HG03025 (cell line): ENCODE results near the gene TOX2.

Experiments
- ATAC-seq: cut with Tn5 transposase; IDR thresholded peaks from one replicate; pipeline ENCODE4 v1.9.1; 2021; ENCODE audit warnings: mild to moderate bottlenecking, moderate library complexity; ENCODE audit not compliant: unreplicated experiment, low FRiP score

The TOX2 gene

DNA sequence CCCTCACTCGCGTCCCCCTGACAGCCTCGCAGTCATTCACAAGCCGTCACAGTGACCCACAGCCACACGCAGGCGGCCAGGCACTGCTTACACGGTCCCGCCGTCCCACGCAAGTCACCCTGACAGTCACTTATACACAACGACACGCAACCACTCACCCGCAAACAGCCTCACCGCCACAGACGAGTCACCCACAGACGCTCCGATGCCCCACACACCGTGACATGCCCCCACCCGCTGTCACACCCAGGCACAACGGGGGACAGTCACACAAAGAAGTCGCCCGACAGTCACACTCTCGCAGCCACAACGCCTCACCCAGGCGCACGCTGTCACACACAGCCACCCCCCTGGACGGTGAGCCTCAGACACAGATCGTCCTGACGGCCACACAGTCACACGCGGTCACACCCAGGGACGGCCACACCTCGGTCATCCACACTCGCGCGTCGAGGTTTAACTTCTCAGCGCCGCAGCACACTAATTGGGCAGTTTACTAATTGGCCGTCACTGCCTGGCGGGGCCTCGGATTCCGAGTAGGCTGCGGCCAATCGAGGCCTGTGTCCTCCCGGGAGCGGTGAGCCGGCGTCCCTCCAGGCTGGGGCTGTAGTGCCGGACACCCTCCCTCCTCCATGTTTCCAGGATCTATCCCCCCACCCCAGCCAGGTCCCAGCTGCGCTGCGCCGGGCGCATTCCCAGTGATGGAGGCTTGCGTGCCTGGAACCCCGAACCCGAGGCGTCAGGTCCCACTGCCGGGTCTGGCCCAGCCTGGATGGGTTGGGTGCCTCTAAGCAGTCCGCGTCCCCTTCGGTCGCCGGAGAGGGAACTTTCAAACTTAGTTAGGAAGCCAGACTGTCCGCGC, 790 bp downstream of the TOX2 start:
- ATAC-seq: no peak

DNA sequence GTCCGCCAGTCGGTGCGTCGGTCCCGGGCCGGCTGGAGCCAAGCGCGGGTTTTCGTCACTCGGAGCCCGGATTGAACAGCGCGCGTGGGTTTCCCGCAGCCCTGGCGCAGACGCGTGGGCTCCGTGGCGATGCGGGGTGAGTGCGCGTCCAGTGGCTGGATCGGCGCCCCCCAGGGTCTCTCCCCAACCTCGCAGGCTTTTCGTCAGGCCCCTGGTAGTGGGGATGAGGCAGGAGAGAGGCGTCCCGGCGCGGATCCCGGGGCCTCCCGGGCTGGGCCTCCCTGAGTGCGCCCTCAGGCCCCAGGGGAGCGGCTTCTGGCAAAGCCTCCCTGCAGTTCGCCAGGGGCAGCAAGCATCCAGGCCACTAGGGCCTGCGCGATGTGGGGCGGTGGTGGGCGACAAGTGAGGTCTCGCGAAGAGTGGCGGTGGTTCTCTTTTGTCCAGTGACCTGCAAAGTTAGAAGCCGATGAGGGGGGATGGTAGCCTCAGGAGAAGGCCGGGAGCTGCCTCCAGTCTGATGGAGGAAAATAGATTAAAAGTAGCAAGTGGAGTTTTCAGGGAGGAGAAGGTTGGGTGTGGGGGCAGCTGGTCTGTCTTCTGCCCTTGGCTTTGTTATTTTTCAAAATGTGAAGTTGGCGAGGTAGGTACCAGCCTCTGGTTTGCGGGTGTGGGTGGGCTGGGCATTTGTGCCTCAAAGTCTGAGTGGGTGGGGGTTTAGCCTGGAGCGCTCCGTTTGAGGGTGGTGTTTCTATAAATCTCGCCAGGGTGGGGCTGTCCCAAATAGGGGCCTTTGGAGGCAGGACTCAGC, 1.6 kb downstream of the TOX2 start:
- no peak for ATAC-seq

DNA sequence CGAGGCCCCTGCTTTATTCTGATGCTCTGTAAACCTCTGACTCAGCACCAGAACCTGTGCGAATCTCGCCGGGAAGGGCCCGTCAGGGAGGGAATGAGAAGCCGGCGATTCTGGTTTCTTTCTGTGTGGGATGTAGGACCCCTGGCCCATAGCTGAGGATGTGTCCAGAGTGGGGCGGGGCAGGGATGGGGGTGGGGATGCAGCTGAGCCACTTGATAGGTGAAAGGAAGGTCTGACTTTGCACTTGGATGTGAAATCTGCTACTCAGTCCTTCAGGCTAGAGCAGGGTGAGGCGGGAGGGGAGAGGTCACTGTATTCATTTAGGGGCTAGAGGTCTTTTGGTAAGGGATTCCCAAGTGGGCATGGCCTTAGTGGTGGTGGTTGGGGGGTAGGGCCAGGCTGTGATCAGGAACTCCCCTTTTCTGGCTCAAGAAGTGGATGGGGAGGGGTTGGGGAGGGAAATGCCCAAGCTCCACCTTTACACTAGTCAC, 2.3 kb downstream of the TOX2 start:
- no peak for ATAC-seq

DNA sequence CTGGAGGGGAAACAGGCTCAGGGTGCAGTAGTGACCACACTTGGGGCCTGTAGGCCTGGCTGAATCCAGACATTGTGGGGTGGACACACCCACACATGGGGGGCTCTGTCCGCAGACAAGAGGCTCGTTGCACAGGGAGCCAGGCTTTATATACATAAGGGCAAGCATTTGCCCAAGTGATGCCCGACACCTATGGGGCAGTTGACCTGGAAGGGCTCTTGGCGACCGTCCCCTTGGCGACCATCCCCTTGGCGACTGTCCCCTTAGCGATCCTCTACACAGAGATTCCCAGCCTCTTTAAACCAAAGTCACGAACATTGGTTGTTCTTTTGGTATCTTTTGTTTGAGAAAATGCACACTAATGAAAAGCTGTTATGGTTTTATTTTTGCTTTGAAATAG, 2.7 kb downstream of the TOX2 start:
- no peak for ATAC-seq

DNA sequence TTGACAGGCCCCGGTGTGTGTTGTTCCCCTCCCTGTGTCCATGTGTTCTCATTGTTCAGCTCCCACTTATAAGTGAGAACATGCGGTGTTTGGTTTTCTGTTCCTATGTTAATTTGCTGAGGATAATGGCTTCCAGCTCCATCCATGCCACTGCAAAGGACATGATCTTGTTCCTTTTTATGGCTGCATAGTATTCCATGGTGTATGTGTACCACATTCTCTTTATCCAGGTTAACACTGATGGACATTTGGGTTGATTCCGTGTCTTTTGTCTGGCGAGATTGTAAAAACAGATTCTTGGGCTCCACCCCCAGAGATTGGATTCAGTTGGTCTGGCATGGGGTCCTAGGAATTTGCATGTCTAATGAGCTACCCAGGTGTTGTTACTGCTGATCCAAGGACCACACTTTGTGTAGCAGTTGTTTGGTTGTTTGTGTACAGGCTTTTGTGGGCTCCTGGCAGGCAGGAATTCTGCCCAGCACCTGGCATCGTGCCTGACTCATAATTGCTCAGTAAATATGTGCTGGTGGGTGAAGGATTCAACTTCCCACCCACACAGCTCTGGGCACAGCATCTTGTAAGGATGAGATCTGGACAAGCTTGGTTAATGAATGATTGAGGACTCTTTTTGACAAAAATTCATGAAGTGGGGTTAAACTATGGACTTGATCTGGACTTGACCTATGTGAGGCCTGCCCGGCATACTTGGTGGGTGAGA, 5.2 kb downstream of the TOX2 start:
- ATAC-seq: no peak

DNA sequence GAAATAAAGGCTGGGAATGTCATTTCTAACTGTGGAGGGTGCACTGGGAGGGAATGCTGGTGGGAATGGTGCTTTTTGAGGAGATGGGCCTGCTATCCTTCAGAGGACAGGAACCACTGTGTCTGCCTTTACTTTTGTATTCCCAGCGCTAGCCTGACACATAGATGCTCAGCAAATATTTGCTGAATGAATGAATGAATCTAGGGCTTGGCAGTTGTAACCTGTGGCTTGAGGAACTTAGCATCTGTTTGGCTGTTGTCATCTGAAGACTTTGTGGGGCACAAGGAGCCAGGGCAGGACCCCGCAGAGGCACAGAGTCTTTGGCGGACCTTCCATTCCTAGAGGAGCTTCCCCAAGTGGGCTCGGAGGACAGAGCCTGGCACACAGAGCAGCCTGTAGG, 6.1 kb downstream of the TOX2 start:
- no peak for ATAC-seq

DNA sequence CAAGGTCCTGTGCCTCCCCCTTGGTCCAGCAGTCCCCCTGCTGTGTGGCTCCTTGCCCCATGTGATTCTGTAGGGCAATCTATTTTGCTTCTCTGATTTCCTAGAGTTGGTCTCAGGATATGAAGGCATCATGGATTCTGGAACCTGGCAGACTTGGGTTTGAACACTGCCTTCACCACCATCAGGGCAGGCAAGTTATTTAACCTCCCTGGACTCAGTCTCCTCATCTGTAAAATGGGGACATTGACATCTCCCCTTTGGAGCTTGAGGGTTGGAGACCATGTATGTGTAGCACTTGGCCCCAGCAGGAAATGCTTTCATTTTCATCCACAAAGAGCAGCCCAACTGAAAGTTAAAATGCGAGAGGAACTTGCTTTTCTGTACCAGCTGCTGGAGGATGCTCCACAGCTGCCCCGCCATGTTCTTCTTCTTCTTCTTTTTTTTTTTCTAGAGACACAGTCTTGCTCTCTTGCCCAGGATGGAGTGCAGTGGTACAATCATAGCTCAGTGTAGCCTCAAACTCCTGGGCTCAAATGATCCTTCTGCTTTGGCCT, 6.7 kb downstream of the TOX2 start:
- ATAC-seq: no peak

DNA sequence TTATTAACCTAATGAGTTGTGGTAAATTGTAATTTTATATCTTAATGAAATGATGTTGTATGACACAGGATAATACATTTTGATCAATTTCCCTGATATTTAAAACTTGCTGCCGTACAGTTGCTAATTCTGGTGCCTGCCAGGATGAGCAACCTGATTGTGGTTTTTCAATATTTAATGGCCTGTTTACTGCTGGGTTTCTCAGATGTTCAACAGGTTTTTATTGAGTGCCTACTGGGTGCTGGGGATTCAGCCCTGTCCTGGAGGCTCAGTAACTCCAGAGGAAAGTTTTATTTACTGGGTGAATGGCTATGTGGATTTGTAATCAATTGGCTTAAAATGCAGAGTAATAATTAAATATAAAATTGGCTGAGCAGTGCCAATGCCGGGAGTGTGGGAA, 8.0 kb downstream of the TOX2 start:
- no peak for ATAC-seq

DNA sequence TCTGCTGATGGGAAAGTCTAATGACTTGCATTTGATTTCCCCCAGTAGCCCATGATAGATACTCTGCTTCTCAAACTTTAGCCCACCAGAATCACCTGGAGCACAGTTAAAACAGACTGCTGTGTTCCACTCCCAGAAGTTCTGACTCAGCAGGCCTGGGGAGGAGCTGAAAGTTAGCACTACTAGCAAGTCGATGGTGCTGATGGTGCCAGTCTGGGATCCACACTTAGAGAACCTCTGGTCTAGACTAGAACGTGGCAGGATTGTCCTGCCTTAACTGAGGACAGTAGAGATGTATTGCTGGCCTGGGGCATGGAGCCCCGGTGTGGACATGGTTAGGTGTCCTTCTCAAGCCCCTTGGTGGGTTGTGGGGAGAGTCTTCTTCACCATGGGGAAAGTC, 8.7 kb downstream of the TOX2 start:
- no peak for ATAC-seq

DNA sequence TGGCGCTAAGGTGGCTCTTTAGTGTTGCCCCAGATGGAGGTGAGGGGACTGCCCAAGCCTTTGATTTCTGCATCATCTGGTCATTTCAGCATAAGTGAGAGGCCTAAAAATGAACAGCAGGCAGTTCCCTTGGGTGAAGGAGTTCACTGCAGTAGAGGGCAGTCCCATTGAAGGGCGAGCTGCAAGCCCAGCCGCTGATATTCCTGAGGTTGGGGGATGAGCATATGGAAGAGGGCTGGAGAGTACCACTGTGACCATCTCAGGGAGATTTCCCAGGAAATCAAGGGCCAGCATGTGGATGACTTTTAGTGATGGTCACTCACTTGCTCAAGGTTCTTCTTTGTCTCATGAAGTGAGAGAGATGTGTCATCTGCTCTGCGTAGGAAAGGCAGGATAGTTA, 9.3 kb downstream of the TOX2 start:
- no peak for ATAC-seq

DNA sequence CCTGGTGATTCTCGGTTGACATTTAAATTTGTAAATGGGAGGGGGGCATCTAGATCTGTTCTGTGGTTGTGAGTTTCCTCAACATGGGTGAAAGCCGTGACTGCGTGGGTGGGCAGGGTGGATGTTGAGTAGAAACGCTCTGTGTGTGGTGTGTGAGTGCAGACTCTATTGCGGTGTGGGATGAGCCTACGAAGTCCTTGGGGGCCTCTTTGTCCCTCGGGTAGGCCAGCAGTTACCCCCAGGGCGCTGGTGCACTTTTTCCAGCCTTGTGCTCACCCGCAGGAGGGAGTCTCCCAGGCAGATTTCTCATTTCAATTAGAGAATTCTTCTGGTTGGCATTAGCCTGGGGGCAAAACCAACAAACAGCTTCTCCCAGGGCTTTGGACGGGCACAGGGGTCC, 10.6 kb downstream of the TOX2 start:
- no peak for ATAC-seq

DNA sequence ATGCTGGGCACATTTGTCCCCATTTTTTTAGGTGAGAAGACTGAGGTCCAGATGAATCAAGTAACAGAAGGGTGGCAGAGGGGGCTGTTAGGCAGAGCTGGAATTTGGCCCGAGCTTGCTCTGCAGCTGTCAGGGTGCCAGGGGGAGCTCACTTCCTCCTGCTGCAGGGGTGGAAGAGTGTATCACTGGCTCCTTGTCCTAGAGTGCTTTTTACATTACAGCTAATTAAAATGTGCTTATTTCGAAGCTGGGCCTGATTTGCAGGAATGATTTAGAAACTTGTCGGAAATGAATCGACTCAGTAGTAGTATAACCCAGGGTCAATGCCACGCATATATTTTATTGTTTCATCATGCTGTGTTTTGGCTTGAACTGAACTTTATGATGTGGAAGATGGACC, 11.1 kb downstream of the TOX2 start:
- no peak for ATAC-seq

DNA sequence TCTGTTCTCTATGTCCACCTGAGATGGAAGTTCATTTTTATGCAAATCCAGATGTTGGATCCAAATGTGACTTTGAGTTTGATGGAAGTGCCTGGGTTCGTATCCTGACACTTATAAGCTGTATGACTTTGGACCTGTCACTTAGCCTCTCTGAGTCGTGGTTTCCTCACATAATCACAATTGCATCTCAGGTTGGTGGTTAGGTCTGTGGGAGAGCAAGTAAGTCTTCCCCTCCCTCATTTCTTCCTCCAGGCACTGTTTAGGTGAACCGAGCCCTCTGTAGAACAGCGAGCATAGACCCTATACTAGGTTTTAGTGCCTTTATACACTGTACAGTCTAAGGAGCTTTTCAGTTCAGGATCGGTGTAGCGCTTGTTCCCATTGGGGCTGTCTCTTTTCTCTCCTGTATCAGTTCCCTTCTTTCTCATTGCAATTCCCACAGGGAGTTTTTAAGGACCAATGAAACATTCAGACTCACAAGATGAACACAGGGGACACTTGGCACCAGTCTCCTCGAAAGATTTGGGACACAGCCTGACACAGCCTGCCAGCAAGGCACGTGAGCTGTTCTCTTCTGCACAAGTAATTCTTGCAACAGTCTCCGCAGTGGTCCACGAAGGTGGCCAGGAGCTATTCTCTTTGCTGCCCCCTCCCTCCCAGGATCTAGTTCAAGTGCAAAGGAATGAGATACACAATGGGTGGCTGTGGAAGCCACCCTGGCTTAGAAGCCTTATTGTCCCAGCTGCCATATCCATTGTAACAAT, 11.8 kb downstream of the TOX2 start:
- no peak for ATAC-seq

DNA sequence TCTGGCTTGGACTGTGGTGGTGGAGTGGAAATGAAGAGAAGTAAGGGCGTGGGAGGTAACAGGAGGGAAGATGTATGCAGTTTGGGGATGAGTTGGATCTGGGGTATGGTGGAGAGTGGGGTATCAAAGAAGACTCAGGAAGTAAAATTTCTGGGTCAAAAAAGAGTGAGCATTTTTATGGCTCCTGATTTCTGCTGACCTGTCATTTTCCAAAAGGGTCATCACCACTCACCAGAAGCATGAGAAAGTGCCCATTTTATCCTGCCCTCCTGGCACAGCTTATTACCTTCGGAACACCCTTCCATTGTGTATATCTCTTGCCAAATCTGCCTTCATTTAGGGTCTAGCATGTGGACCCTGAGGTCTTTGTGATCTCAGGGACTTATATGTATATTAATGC, 17.3 kb downstream of the TOX2 start:
- no peak for ATAC-seq

DNA sequence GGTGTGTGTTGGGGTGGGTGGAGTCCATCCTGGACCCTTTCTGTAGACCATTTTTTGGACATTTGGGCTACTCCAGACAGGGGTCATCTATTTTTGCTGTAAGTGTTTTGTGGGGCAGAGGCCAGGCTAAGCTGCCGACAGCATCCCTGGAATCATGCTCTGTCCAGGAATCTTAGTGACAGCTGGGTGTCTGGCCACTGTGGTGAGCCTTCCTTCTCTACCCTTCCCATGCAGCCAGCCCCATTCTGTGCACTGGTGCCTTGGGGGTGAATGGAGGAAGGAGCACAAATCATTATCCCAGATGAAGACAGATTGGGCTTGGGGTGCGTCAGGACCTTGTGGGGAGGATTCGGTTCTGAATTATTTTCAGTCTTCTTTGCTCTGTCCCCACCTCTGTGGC, 20.2 kb downstream of the TOX2 start:
- no peak for ATAC-seq

DNA sequence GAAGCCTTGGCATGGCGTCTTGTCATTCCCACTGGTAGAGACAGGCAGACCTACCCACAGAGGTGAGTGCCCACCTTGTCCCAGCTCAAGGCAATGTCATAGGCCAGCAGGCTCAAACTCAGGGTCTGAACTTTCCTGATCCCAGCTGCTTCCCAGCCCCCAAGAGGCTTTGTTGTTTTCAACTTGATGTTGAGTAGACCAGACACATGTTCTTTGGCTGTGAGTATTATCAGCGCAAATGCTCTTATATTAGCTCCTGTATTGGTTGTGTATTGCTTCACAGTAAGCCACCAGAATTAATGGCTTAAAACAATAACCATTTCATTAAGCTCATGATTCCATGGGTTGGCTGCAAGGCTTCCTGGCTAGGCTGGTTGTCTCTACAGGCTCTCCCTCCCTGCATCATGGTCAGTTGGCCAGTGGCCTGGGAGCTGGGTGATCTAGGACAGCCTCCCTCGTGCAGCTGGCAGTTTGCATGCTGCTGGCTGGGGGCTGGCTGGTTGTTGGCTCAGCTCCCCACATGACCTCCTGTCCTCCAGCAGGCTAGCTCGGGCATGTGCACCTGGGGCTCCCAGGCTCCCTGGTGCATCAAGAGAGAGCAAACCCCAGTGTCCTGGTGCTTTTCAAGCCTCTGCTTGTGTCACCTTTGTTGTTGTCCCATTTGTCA, 21.6 kb downstream of the TOX2 start:
- ATAC-seq: no peak

DNA sequence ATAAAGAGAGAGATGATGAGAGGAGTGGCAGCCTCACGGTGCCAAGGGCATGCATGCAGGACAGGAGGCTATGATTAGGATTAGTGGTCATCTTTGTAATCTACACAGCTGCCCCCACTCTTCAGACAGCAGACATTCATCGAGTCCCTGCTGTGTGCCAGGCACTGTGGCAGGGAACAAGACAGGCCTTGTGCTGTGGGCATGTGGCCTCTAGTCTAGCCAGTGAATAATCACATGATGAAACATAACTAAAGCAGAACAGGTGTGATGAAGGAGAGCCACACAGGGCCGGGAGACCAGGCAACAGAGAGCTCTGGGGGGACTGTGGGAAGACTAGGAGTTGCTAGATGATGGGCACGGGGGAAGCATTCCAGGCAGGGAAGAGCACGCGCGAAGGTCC, 22.2 kb downstream of the TOX2 start:
- no peak for ATAC-seq

DNA sequence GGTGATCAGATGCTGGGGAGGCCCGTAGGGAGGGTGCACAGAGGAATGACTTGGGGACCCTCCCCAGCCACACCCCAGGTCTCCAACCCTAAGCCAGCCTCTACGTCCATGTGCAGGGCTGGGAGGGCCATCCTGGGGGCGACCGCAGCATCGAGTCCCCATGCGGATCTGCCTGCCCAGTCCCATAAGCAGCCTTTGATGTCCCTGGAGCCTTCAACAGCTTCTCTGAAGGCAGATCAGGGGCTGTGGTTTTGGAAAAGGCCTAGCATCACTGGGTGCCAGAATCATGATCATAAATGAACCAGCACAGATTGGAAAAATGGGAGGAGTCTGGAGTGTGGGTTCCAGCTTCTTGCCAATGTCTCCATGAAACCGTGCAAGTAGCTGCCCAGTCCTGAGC, 22.9 kb downstream of the TOX2 start:
- no peak for ATAC-seq

DNA sequence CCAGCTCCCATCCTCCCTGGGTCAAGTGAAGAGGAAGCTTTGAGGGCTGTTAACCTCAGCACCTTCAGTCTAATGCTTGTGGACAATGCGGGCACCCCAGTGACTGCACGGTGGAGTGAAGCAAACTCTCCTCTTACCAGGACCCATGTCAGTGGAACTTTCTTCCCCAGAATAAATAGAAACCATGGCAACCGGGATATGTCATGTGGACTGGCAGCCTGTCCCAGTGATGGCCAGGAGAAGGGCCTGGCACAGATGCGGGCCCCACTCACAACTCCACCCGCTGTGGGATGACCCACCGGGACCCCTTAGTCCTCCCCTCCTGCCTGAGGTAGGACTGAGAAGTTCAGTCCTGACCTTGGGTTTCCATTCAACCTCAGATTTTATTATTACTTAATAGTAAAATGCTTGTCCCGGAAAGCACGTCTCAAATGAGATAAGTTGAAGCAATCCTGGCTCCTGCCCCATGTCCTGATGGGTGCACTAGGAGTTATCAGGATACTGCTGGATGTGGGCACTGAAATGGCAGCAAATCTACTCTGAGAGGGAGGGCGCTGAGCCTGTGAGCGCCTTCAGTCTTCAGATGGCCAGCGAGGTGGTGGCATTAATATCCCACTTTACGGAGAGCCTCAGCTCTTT, 23.5 kb downstream of the TOX2 start:
- no peak for ATAC-seq
